ENCODE measurements around the gene CNP.

DNA sequence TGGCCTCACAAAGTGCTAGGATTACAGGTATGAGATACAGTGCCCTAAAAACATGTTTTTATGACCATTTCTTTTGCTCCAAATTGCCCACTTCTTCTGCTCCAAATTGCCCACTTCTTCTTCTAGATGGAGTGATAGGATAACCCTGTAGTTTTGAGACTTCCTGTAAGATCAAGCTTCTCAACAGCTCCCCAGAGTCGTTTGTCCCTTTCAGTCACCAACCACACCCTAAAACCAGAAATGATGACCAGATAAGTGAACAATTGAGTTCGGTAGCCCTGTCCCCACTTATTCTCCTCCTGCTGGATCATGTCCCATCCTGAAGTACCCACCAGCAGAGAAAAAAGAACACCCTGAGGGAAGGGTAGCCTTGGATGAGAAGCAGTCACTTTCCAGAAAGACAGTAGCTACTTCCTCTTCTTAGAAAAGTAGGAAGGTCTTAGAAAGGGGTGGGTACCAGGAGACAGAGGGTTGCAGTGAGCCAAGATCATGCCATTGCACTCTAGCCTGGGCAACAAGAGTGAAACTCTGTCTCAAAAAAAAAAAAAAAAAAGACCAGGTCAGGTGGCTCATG lies 33.7 kb upstream of the CNP start:
- TF ChIP-seq, protein P1, sequence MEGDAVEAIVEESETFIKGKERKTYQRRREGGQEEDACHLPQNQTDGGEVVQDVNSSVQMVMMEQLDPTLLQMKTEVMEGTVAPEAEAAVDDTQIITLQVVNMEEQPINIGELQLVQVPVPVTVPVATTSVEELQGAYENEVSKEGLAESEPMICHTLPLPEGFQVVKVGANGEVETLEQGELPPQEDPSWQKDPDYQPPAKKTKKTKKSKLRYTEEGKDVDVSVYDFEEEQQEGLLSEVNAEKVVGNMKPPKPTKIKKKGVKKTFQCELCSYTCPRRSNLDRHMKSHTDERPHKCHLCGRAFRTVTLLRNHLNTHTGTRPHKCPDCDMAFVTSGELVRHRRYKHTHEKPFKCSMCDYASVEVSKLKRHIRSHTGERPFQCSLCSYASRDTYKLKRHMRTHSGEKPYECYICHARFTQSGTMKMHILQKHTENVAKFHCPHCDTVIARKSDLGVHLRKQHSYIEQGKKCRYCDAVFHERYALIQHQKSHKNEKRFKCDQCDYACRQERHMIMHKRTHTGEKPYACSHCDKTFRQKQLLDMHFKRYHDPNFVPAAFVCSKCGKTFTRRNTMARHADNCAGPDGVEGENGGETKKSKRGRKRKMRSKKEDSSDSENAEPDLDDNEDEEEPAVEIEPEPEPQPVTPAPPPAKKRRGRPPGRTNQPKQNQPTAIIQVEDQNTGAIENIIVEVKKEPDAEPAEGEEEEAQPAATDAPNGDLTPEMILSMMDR (IDR thresholded peaks at IDR 0.05), result no peak
- no peak for TF ChIP-seq POLR2AphosphoS5 (IDR thresholded peaks at IDR 0.05; ENCODE audit: insufficient read depth in 1 of 2, low read depth in 1 of 2)

All from vagina (tissue), 2 donors.